GM04503 (cell line): ENCODE measurements around the gene AKAP10.
"Not testable (repeated sequence)": the region's sequence is repeated elsewhere in the genome, so short reads cannot be mapped to it uniquely, and the experiment has no call there.

ENCODE experiments used
- DNase-seq: peaks from one replicate; pipeline ENCODE4 v3.0.0-alpha.2; 2012; ENCODE audit warnings: low read depth

AKAP10 gene, protein sequence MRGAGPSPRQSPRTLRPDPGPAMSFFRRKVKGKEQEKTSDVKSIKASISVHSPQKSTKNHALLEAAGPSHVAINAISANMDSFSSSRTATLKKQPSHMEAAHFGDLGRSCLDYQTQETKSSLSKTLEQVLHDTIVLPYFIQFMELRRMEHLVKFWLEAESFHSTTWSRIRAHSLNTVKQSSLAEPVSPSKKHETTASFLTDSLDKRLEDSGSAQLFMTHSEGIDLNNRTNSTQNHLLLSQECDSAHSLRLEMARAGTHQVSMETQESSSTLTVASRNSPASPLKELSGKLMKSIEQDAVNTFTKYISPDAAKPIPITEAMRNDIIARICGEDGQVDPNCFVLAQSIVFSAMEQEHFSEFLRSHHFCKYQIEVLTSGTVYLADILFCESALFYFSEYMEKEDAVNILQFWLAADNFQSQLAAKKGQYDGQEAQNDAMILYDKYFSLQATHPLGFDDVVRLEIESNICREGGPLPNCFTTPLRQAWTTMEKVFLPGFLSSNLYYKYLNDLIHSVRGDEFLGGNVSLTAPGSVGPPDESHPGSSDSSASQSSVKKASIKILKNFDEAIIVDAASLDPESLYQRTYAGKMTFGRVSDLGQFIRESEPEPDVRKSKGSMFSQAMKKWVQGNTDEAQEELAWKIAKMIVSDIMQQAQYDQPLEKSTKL

DNA sequence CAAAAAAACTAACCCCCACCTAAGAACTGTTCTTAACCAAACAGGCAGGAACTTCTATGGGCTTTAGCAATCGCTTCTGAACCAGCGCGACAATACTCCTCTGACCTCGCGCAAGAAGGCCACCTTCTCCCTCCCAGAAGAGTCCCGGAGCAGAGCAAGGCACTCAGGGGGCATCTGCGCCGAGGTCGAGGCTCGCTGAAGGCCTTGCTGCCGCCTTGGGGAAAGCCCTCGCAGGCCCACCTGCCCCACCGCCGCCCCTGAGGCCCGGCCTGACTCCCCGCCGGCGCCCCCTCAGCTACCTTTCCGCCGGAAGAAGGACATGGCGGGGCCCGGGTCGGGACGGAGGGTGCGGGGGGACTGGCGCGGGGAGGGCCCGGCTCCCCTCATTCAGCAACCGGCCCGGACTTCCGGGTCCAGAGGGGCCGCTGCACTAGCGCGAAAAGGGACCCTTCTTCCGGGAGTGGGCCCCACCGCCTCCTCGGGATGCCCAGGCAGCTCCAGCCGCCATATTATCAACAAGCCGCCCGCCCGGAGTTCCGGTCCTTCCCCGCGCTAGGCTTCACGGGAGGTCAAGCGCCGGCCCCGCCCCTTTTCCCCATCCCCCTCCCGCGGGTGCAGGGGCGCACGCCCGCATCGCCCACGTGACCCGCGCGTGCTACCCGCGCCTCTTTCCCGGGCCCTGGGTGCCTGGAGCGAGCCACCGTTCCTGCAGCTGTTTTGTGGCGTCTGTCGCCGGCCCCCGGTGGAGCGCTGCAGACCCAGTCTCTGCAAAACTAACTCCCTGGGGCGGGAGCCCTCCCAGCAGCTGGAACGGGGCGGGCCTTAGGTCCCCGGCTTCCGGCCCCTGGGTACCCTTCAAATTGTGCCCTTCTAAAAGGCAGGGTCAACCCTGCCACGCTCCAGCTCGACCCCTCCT, at the start of gene AKAP10:
AKAP10 (minus strand) TSS at position 536 of the 916 bp plus-strand sequence; CDS start at position 387, 149 bp downstream.
- peak; percentile 24 for DNase-seq

DNA sequence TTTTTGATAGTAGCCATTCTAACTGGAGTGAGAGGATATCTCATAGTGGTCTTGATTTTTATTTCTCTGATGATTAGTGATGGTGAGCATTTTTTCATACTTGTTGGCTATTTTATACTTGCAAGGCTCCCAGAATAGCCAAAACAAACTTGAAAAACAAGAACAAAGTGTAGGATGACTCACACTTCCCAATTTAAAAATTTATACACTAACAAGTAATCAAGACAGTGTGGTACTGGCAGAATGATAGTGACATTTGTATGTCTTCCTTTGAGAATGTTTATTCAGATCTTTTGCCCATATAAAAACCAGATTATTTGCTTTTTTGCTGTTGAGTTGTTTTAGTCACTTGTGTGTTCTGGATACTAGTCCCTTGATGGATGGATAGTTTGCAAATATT, 49.3 kb upstream of the AKAP10 start:
- no peak for DNase-seq

DNA sequence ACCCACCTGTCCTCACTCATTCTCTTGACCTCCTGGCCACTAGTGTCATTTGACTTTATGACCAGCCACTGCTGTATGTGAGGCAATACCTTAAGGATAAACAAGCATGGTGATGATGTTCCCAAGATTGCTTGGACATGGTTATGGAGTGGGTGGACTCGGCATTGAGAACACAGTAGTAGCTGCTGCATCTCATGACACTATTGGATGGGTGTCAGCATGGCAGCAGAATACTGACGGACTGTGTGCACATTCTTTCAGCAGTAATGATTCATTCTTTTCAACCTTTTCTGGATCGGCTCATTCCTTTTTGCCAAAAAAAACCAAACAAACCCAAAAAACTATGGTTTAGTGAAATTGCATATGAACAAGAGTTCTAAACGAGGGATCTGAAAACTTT, 45.1 kb upstream of the AKAP10 start:
- no peak for DNase-seq

DNA sequence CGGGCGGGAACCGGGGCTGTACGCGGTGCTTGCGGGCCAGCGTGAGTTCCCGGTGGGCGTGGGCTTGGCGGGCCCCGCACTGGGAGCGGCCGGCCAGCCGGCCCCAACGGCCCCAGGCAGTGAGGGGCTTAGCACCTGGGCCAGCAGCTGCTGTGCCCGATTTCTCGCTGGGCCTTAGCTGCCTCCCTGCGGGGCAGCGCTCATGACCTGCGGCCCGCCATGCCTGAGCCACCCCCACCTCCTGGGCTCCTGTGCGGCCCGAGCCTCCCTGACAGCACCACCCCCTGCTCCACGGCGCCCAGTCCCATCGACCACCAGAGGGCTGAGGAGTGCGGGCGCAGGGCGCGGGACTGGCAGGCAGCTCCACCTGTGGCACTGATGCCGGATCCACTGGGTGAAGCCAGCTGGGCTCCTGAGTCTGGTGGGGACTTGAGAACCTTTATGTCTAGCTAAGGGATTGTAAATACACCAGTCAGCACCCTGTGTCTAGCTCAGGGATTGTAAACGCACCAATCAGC, 38.9 kb upstream of the AKAP10 start:
- not testable (repeated sequence) for DNase-seq

DNA sequence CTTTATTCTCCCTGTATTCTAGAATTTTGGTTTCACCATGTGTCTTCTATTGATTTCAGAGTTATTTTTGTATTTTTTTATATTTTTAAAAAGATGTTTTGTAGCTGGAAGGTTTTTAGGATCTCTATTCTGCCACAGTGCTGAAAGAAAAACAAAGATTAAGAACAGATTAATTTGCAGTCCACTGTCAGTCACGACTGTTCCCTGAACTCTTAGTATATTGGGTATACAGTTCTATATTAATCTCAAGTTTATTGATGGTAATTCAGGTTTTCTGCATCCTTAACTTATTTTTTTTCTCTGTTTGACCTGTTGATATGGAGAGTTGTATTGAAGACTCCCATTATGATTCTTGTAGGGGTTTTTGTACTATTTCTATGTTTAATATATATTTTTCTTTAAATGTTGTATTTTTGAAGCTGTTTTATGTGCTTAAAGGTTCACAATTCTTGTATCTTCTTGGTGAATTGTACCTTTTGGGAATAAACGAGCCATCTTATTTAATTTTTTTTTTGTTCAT, 34.4 kb upstream of the AKAP10 start:
- no peak for DNase-seq

DNA sequence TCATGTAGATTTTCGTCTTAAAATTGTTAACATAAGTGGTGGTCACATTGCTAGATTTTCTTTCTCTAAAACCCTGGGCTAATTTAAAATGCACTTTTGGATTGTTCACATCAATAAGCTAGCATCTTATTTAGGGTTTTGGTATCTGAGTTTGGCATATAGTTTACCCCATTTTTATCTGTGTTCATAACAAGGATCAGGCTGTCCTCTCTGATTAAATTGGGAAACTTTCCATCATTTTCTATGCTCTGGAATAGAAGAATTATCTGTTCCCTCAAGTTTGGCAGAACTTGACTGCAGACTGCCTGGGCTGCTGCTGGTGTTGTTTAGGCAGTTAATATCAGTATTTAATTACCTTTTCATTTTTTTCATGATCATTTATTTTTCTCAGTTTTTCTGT, 33.3 kb upstream of the AKAP10 start:
- no peak for DNase-seq

DNA sequence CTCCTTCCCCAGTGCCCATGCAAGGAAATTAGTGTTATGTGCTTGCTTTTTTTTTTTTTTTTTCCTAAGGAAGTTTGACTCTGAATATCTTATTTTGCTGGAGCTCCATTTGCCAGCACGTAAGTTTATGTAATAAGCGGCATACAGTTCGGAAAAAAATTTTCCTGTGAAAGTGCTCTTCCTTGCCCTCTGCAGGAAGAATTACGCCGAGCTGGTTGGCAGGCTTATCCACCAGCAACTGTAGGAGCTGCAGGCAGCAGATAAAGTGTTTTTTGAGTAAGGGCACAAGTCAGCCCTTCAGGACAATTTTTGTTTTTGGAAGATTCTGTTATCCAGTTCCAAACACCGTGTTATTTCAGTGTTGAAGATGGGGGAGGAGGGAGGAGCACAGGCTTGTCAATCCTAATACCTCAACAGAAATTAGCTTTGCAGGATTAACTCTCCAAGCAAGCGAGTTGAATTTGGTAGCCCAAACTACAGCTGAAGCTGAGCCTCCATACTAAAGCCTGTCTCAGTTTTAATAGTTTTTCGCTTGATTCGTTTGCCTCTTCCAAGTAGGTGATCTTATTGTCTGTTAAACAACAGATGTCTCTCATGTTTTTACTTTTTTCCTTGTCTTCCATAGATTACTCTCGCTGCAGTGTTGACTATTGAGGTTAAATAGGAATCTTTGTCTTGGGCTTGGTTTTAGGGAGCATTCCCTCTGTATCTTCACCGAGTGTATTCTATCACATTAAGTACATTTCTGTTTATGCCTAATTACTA, 32.7 kb upstream of the AKAP10 start:
- no peak for DNase-seq

DNA sequence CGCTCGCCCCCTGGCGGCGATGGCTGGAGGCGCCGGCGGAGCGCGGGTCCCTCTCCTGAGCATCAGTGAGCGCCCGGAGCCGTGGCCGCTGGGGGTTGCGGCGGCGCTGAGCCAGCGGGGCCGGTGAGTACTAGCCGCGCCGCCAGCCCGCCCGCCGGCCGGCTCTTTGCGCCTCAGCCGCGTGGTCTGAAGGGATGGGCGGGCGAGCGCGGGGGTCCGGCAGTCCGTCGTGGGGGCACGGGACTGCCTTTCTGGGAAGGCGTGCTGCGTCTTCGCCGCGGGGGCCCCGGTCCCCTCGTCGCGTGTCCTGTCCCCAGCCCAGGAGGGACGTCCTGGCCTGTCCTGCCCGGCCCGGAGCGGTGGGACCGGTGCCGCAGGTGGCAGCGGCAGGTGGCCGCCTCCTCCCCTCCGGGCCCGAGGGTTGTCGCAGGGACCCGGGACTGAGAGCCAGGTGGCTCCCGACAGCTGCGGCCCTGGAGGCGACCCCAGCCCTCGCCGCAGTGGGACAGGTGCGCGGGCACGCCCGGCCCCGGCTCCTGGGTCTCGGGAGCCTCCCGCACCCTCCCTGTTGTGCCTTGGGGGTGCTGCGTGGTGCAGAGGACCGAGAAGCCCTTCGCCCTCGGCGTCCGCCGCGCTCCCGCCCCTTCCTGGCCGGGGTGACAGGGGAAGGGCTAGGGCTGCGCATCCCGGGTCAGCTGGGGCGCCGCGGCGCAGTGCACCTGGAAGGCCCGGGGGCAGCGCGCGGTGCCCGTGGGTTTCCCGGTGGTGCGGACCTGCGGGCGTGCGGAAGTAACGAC, 31.9 kb upstream of the AKAP10 start, which contains the start of gene SPECC1:
SPECC1 (plus strand) TSS at position 58 of the 797 bp plus-strand sequence. CDS start 87,293 bp downstream, outside the sequence.
- no peak for DNase-seq

DNA sequence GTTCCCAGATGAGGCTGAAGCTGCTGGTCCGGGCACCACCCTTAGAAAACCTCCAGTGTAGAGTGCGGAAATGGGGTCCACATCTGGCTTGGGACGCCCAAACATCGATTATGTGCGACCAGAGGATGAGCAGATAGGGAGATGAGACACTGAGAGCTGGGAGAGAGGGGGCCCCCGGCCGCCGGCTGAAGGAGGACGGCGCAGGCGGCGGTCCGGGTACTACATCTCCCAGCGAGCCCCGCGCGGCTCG, 31.3 kb upstream of the AKAP10 start:
- no peak for DNase-seq

DNA sequence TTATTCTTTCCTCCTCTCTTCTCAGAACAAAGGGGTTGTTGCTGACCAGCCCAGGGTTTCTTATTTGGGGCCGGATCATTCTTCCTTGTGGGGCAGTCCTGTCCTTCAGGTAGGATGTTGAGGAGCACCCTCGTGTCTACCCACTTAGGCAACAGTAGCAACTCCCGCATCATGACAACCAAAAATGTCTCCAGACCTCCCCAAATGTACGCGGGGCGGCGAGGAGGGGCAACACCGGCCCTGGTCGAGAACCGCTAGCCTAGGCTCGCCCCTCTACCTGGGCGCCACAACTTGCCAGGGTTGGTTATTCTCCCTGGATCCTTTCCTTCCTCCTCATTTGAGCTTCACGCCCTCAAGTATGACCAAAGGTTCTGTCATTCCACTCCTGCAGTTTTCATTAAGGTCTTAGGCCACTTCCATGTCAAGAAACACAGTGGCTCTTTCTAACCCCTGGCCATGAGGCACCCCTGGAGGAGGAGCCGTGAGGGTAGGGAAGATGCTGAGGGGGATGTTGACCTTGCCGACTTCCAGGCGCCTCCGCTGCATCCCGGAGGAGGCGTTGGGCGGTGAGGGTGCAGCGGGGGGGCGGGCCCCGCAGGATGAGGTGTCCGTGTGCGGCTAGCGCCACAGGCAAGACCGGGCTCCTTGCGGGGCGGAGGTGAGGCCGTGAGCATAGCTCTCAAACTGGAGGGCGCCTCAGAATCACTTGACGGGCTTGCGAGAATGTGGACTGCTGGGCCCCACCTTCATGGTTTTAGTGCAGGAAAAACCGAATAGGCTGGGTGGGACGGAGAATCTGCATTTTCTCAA, 30.8 kb upstream of the AKAP10 start:
- DNase-seq: no peak

DNA sequence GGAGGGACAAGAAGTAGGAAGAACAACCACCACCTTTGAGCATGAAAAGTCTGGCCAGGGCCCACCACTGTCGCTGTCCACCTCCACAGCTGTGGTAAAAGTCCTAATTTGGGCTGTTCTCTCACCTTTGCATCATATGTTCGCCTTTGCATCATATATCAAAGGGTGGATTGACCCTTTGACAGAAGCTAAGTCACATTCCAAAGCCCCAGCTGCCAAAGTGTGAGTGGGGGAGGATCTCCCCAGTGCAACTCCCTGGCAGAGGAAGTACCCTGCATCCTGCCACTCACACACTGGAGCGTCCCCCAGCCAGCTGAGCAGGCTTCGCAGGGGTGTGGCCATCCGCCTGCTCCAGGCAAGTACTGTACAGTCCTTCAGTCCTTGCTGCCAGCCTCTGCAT, 18.9 kb upstream of the AKAP10 start:
- DNase-seq: no peak

DNA sequence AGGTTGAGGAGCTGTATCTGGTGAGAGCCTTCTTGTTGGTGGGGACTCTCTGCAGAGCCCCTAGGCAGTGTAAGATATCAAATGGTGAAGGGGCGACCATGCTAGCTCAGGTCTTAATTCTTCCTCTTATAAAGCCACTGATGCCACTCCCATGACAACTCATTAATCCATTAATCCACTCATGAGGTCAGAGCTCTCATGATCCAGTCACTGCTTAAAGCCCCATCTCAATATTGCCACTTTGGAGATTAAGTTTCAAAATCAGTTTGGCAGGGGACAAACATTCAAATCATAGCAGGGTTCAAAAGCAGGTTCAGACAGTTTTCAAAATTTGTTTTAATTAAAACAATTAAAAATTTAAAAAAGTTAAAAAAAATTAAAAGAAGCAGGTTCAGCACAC, 18.5 kb upstream of the AKAP10 start:
- no peak for DNase-seq

DNA sequence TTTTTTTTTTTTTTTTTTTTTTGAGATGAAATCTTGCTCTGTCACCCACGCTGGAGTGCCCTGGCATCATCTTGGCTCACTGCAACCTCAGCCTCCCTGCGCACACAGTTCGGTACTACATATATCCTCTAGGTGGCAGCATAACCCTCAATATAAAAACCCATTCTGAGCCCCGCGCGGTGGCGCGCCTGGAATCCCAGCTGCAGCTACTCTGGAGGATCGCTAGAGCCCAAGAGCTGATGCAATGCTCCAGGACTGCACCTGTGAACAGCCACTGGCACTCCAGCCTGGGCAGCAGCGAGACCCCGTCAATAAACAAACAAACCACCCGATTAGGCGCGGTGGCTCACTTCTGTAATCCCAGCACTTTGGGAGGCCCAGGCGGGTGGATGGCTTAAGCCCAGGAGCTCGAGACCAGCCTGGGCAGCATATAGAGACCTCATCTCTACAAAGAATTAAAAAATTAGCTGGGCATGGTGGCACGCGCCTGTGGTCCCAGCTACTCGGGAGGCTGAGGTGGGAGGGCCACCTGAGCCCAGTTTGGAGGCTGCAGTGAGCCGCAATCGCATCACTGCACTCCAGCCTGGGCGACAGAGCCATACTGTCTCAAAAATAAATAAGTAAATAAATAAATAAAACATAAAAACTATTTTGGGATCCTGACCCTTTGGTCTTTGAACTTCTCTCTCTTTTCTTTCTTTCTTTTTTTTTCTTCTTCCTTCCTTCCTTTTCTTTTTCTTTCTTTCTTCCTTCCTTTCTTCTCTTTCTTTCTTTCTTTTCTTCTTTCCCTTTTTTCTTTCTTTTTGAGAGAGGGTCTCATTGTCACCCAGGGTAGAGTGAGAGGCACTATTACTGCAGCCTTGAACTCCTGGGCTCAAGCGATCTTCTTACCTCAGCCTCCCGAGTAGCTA, 15.4 kb upstream of the AKAP10 start:
- DNase-seq: peak; percentile 31

DNA sequence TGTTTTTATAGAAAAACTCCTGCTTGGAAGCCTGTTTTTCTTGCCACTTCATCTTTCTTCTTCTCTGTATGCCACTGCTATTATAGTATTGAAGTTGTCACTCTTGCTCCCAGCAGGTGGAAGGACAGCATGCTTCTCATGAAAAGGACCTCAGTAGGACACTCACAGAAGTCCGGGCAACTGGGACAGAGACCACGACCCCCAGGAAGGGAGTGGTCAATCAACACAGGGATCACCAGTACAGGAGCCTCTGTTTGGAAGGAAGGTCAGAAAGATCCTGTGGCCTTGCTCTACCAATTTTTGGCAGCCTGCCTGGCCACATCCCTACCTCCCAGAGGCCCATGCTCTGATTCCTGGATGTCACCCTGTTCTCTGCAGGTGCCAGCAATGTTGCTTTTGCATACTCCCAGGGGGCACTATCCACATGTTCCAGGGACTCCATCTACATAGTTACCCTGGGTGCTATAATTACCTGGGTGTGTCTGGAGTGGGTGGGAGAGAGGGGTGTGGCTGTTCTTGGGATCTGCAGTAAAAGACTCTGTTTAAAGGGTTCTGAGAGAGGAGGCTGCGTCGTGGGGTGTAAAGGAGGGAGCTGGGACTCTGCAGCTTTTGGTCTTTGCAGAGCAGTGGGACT, 13.7 kb upstream of the AKAP10 start:
- no peak for DNase-seq

DNA sequence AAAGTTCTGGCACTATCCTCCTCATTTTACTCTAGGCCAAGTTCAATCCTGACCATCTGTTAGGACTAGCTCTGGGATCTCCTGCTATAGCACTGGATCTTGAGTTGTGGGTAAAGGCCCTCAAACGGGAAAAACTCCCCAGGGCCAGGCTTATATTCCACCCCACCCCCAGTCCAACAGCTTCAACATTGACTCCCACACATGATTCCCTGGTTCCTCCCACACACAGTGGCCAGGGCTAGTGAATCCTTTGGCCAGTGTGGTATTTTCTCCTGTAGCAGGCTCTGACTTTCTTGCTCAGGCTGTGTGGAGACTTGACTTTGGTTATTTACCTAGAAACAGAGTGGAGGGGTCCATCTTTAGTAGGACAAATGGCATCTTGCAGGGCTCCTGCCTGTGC, 10.3 kb upstream of the AKAP10 start:
- DNase-seq: no peak

DNA sequence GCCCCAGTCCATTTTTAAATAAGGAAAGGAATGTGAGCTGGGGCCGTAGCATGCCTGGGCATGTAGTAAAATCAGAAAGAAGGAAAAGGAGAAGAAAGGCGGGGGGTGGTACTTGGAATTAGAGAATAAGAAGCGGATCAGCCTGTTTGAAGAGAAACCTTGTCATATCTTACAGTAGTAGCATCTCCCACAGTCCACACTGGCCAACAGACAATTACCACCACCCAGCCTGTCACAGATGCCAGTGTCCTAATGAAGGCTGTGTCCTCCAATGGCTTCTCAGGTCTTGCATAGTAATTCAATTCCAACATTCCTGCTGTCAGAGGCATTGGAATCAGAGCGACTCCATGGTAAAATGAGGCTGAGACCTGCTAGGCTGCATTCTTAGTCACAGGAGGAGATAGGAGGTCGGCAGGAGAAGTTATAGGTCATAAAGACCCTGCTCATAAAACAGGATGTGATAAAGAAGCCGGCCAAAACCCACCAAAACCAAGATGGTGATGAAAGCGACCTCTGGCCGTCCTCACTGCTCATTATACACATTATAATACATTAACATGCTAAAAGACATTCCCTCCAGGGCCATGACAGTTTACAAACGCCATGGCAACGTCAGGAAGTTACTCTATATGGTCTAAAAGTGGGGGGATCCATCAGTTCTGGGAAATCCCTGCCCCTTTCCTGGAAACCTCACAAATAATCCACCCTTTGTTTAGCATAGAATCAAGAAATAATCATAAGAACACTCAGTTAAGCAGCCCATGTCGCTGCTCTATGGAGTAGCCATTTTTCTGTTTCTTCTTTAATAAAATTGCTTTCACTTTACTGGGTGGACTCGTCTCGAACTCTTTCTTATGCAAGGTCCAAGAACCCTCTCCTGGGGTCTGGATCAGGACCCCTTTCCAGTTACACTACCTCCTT, 9.6 kb upstream of the AKAP10 start:
- DNase-seq: no peak
